Right lobe of liver (tissue), 6 donors: ENCODE results near the gene PRRC2A. TPM values are rescaled to one million over a fixed set of nuclear protein-coding genes. Genes with fewer than 3 reads are reported as not detected.

ENCODE experiments used
- ATAC-seq, 4 donors: fragments of 200-7000 bp; cut with Tn5 transposase; one replicate each; pipeline ENCODE4 v1.9.1; 2020; ENCODE audit warnings: mild to moderate bottlenecking in 4 of 4, moderate library complexity in 4 of 4
- DNase-seq, 3 donors: peaks; one replicate each; pipeline ENCODE4 v3.0.0-alpha.2; 2020
- H3K27ac ChIP-seq, 3 donors: fragments of 200-600 bp; one replicate each; pipeline ENCODE4 v1.8.0; 2022
- H3K27me3 ChIP-seq, 2 donors: fragments of 200-600 bp; one replicate each; pipeline ENCODE4 v1.8.0; 2022
- H3K36me3 ChIP-seq, 4 donors: fragments of 200-600 bp; sonication (generic) in 1 of 4; one replicate each; pipeline versions ENCODE4 v1.5.1 to v1.8.0; 2017 to 2022; ENCODE audit warnings: control low read depth in 1 of 4
- H3K4me1 ChIP-seq, 4 donors: fragments of 200-600 bp; sonication (generic) in 1 of 4; one replicate each; pipeline versions ENCODE4 v1.5.1 to v1.8.0; 2017 to 2022; ENCODE audit warnings: control low read depth in 1 of 4
- H3K4me3 ChIP-seq, 3 donors: fragments of 200-600 bp; one replicate each; pipeline ENCODE4 v1.8.0; 2022
- H3K9me3 ChIP-seq, 4 donors: fragments of 200-600 bp; sonication (generic) in 1 of 4; one replicate each; pipeline versions ENCODE4 v1.5.1 to v1.8.0; 2017 to 2022; ENCODE audit warnings: control low read depth in 1 of 4
- POLR2A ChIP-seq: fragments of 450-650 bp; IDR thresholded peaks from one replicate; pipeline ENCODE4 v1.6.1; 2017; ENCODE audit warnings: antibody characterized with exemption, mild to moderate bottlenecking
- WGBS: methylation state at CpG from one replicate; pipeline ENCODE4 v1.1.6; 2018; ENCODE audit warnings: low coverage, low lambda C conversion rate; ENCODE audit not compliant: insufficient coverage; ENCODE audit errors: missing lambda C conversion rate; 5-methylcytosine and 5-hydroxymethylcytosine counted together
- intact Hi-C, 2 donors: fragments of 100-400 bp; cut with DNase I; formaldehyde crosslinking; loops; one replicate each; pipeline versions ENCODE4 v1.11.2 to v1.14.1; 2022
- total RNA-seq, 6 experiments: library from RNA; depleted of rRNA in 2 of 6; stranded (reverse); fragments of >200 nt in 2 of 6; fragmentation: NEBNext Ultra II Directional in 3 of 6; extraction: Animal tissue kit (Norgen Biotek cat#: 25700) in 3 of 6; gene quantifications; one replicate each; pipeline versions ENCODE4 v1.1.0 to v1.2.4, GENCODE V29; 2016 to 2023
- TF ChIP-seq, protein P1 (sequence below), 4 donors: fragments of 200-600 bp in 3 of 4; fragments of 450-650 bp in 1 of 4; IDR thresholded peaks; one replicate each; pipeline versions ENCODE4 v1.5.1 to v1.8.0; 2016 to 2022; ENCODE audit warnings: antibody characterized with exemption in 4 of 4, mild to moderate bottlenecking in 2 of 4
- donor health status: DM: no; HTN: yes; CAD: no.
- donor health status: DM: no; HTN: no; CAD: no.
- donor health status: DM: no; HTN: no; CAD: no.
- donor health status: DM: no; HTN: yes; CAD: no.
- donor health status: DM: no; HTN: yes; CAD: no.

The PRRC2A gene
- total RNA-seq, 6 experiments from 2014 or later: 34.7 to 59.6 (median 39.4) TPM

DNA sequence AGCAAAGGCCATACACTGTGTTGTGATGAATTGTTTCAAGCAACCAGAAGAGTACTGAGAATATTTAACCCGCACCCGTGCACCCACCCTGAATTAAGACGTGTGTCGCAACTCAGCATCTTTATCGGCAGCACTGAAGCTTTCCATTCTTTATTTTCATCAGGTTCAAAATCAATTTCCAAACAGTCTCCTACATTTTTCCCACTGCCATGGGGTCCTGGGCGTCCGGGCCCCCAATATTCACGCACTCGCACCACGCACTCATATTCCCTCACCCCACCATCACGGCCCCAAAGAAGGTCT is 40.1 kb upstream of the PRRC2A start:
- intact Hi-C loops: no loop called here
- WGBS: 38% methylated on average over 11 of the region's 11 CpGs
- Histone ChIP-seq H3K27ac (peak overlapping the region; percentile 58 to 85 (median 76)), H3K36me3 (no peaks in the 10 kb centered on the region), H3K4me3 (peak overlapping the region; percentile 66 to 76 (median 68)), H3K9me3 (no peaks in the 10 kb centered on the region), H3K4me1 (no peaks in the 10 kb centered on the region), H3K27me3 (no peaks in the 10 kb centered on the region)
- TF ChIP-seq, protein P1, sequence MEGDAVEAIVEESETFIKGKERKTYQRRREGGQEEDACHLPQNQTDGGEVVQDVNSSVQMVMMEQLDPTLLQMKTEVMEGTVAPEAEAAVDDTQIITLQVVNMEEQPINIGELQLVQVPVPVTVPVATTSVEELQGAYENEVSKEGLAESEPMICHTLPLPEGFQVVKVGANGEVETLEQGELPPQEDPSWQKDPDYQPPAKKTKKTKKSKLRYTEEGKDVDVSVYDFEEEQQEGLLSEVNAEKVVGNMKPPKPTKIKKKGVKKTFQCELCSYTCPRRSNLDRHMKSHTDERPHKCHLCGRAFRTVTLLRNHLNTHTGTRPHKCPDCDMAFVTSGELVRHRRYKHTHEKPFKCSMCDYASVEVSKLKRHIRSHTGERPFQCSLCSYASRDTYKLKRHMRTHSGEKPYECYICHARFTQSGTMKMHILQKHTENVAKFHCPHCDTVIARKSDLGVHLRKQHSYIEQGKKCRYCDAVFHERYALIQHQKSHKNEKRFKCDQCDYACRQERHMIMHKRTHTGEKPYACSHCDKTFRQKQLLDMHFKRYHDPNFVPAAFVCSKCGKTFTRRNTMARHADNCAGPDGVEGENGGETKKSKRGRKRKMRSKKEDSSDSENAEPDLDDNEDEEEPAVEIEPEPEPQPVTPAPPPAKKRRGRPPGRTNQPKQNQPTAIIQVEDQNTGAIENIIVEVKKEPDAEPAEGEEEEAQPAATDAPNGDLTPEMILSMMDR (IDR thresholded peaks at IDR 0.05): no peak
- no peak for TF ChIP-seq POLR2A
- ATAC-seq (no peak), DNase-seq (no peak)

DNA sequence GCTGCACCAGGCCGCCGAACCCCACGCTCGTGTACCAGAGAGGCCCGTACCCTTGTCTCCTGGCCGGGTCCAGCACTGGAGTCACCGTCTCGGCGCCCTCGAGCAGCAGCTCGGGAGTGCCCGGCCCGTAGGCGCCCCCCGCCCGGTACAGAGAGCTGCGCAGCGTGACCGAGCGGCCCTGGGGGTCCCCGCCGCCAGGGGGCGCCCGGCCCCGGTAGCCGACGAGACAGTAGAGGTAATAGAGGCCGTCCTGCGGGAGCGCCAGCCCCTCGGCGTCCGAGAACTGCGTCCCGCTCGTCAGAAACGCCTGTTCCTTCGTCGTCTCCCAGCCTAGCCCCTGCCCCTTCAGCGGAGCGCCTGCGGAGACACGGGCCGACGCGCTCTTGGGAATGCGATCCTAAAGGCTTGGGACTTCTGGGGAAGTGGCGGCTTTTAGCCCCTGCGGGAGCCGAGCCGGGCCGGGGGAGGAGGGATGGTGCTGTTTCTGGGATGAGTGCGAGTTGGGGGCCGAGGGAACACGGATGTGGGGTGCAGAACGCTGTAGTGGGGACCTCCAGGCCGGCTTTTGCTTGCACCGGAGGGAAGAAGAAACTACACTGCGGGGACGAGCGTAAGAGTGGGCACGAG is 39.6 kb upstream of the PRRC2A start:
- 0% methylated on average over 3 of the region's 62 CpGs for WGBS

DNA sequence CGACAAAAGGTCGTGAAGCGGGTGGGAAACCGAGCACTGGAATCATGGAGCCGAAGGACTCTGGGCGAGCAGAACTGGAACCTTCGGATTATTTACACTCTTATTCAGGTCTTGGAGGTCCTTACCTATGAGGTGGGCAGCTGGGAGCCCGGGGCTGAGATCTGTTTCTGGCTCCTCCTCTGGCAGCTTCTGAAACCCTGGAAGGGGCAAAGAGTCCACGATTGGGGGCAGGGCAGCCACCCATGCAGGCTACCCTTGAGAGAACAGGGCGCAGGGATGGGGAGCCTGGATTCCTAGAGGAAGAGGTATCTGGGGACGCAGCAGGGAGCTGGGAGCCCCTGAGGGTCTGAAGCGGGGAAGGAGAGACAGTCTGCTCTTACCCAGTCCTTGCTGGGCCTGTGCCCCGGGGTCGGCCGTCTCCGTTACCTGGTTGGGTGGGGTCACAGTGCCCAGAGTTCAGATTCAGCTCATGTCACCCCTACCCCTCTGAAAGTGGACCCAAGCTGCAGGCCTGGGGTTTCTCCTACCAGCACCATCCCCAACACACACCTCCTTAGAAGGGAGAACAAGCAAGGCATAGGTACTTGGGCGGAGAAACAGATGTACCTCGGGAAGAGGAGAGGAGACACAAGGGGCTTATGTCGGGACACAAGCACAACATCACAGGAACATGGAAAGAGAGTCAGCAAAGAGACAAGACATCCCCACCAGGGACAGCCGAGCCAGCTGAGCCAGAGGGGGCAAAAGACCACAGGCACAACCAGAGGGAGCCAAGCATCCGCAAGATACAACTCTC is 38.9 kb upstream of the PRRC2A start:
- peak in 2 of 3 donors; percentile 51 to 62 for DNase-seq
- TF ChIP-seq, protein P1 (IDR thresholded peaks at IDR 0.05): no peak
- TF ChIP-seq POLR2A: no peak
- Histone ChIP-seq H3K36me3 (no peaks in the 10 kb centered on the region), H3K4me1 (no peaks in the 10 kb centered on the region), H3K9me3 (no peaks in the 10 kb centered on the region), H3K27me3 (no peaks in the 10 kb centered on the region), H3K4me3 (peak overlapping the region; percentile 66 to 76 (median 68)), H3K27ac (peak overlapping the region; percentile 58 to 85 (median 76))
- WGBS: 28% methylated on average over 5 of the region's 21 CpGs
- peak; percentile 33 to 48 (median 45) for ATAC-seq
- intact Hi-C loops: no loop called here

More for the DNA sequence above, 39.6 kb upstream of the PRRC2A start:
- ATAC-seq: peak; percentile 95 to 96 (median 96)
- DNase-seq: peak; percentile 89 to 92 (median 90)
- peak overlapping the region; percentile 66 to 76 (median 68) for H3K4me3 ChIP-seq
- H3K27me3 ChIP-seq: no peaks in the 10 kb centered on the region
- TF ChIP-seq, protein P1 (IDR thresholded peaks at IDR 0.05): peak; percentile 96 to 100 (median 98)
- TF ChIP-seq POLR2A: no peak
- H3K9me3 ChIP-seq: no peaks in the 10 kb centered on the region
- intact Hi-C loops: no loop called here
- no peaks in the 10 kb centered on the region for H3K4me1 ChIP-seq
- peak overlapping the region; percentile 58 to 85 (median 76) for H3K27ac ChIP-seq
- no peaks in the 10 kb centered on the region for H3K36me3 ChIP-seq

DNA sequence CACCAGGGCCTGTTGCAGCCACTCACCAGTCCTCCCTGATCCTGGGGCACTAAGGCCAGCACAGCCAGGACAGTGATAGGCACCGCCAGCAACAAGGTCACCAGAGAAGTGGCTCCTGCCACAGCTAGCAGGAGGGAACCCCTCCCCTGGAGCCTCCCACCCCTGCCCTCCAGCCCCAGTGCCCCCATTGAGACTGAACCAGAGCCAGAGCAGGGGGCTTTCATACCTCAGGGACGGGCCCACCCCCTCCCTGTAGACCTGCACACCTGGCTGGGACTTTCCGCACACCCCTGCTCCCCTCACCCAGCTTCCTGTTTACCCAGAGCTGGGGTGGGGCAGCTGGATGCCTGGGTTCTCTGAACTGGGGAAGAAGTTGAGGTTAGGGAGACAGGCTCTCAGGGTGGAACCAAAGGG is 38.3 kb upstream of the PRRC2A start, which contains the start of gene LTB:
LTB (minus strand) TSS at position 195 of the 414 bp plus-strand sequence; CDS start at position 188, 7 bp downstream.
- H3K9me3 ChIP-seq: no peaks in the 10 kb centered on the region
- peak within 1 kb of the TSS; percentile 58 to 85 (median 76) for H3K27ac ChIP-seq
- peak within 1 kb of the TSS; percentile 66 to 76 (median 68) for H3K4me3 ChIP-seq
- no peak for TF ChIP-seq POLR2A
- TF ChIP-seq, protein P1 (IDR thresholded peaks at IDR 0.05): no peak
- H3K36me3 ChIP-seq: no peaks in the 10 kb centered on the region
- H3K27me3 ChIP-seq: no peaks in the 10 kb centered on the region
- WGBS: 20% methylated on average over 1 of the region's 3 CpGs
- peak in 2 of 3 donors; percentile 45 to 68 for DNase-seq
- no peak for ATAC-seq
- intact Hi-C loops: no loop called here
- no peaks in the 10 kb centered on the region for H3K4me1 ChIP-seq
